K562 (cell line): ENCODE data around the gene ARL2. TPM values are rescaled to one million over a fixed set of nuclear protein-coding genes. Genes with fewer than 3 reads are reported as not detected.

ENCODE experiments used
- ATAC-seq: fragments of 200-7000 bp; cut with Tn5 transposase; 3 replicates; pipeline ENCODE4 v1.9.1; 2020; ENCODE audit warnings: moderate library complexity
- BruUV-seq: library from RNA; stranded (reverse); fragments of 400-500 nt; replicated peaks from 2 replicates; lab custom pipeline; 2021; lab: Mats Ljungman, UMichigan
- CTCF ChIA-PET: fragments of 300-600 bp; formaldehyde crosslinking; extraction: SDS; loops from one replicate; lab custom pipeline; 2021; ENCODE audit warnings: low intra/inter-chr PET ratio; lab: Yijun Ruan, JAX
- POLR2A ChIA-PET: fragments of 300-600, 350-650 bp; sonication (Branson Sonifier 250); formaldehyde crosslinking; extraction: SDS; loops from one replicate; lab custom pipeline; 2021; ENCODE audit warnings: antibody characterized with exemption, inconsistent platforms; lab: Yijun Ruan, JAX
- DNase-seq, 4 experiments: peaks; one replicate each; pipeline versions ENCODE4 v3.0.0 to v3.0.0-alpha.2; 2011 to 2018; ENCODE audit warnings: low spot score in 3 of 4, mixed read lengths in 3 of 4; ENCODE audit errors: extremely low read depth in 1 of 4
- FAIRE-seq: peaks from 2 replicates; lab custom pipeline; 2011; peaks lifted over from hg19 to GRCh38; lab: Jason Lieb, UNC
- H2AFZ ChIP-seq: 2 replicates; pipeline ENCODE4 v1.6.0; 2011; ENCODE audit warnings: low read depth, low read length, control low read depth, inconsistent platforms
- H3K27ac ChIP-seq: fragments of 200-600 bp; 3 replicates; pipeline ENCODE4 v1.8.0; 2011; ENCODE audit warnings: low read depth, mild to moderate bottlenecking, control low read depth, inconsistent platforms, low read length, moderate library complexity, mixed read lengths; ENCODE audit errors: extremely low read depth
- H3K27me3 ChIP-seq, 2 experiments: fragments of 300-600 bp in 1 of 2; 2 replicates in 1 of 2; 3 replicates in 1 of 2; pipeline versions ENCODE4 v1.6.0 to v1.8.0; 2011; ENCODE audit warnings: inconsistent platforms in 2 of 2, low read length in 2 of 2, mild to moderate bottlenecking in 1 of 2, mixed read lengths in 1 of 2, moderate library complexity in 1 of 2; ENCODE audit not compliant: control insufficient read depth in 2 of 2, insufficient read depth in 2 of 2
- H3K36me3 ChIP-seq: fragments of 300-600 bp; 3 replicates; pipeline ENCODE4 v1.8.0; 2011; ENCODE audit warnings: mild to moderate bottlenecking, low read length, inconsistent platforms; ENCODE audit not compliant: control insufficient read depth, insufficient read depth
- H3K4me1 ChIP-seq, 2 experiments: fragments of 200-600 bp in 1 of 2; replicated peaks in 1 of 2; 2 replicates in 1 of 2; 3 replicates in 1 of 2; pipeline versions ENCODE4 v1.5.1 to v1.8.0; 2011; ENCODE audit warnings: inconsistent platforms in 2 of 2, low read length in 2 of 2, mild to moderate bottlenecking in 1 of 2, mixed read lengths in 1 of 2, moderate library complexity in 1 of 2; ENCODE audit not compliant: control insufficient read depth in 2 of 2, insufficient read depth in 2 of 2
- H3K4me2 ChIP-seq: 2 replicates; pipeline ENCODE4 v1.6.1; 2011; ENCODE audit warnings: low read length, control low read depth, inconsistent platforms, mixed read lengths; ENCODE audit not compliant: insufficient read depth
- H3K4me3 ChIP-seq: fragments of 200-600 bp; sonication (generic), shearing (Covaris generic); 2 replicates; pipeline ENCODE4 v1.5.1; 2016; ENCODE audit warnings: control low read depth, inconsistent platforms
- H3K79me2 ChIP-seq: fragments of 200-600 bp; 3 replicates; pipeline ENCODE4 v1.8.0; 2011; ENCODE audit warnings: low read length, inconsistent platforms; ENCODE audit not compliant: control insufficient read depth, insufficient read depth
- H3K9ac ChIP-seq, 2 experiments: 2 replicates each; pipeline versions ENCODE4 v1.6.0 to v1.6.1; 2011; ENCODE audit warnings: low read depth in 2 of 2, low read length in 2 of 2, control low read depth in 1 of 2, inconsistent platforms in 1 of 2, mild to moderate bottlenecking in 1 of 2, mixed read lengths in 1 of 2; ENCODE audit not compliant: insufficient read depth in 1 of 2
- H3K9me1 ChIP-seq: one replicate; pipeline ENCODE4 v1.6.0; 2011; ENCODE audit warnings: inconsistent platforms, mild to moderate bottlenecking, low read length, moderate library complexity; ENCODE audit not compliant: control insufficient read depth, insufficient read depth
- H3K9me3 ChIP-seq: replicated peaks from 2 replicates; pipeline ENCODE4 v1.5.1; 2011; ENCODE audit warnings: low read depth, low read length, inconsistent platforms; ENCODE audit not compliant: control insufficient read depth, insufficient read depth
- H4K20me1 ChIP-seq: replicated peaks from 2 replicates; pipeline ENCODE4 v1.6.1; 2011; ENCODE audit warnings: low read length, inconsistent platforms, mixed read lengths; ENCODE audit not compliant: control insufficient read depth, insufficient read depth
- BCOR ChIP-seq: fragments of 450-650 bp; IDR thresholded peaks from 2 replicates; pipeline ENCODE4 v1.6.1; 2016
- CBX5 ChIP-seq: IDR thresholded peaks from 2 replicates; pipeline ENCODE4 v1.6.1; 2014; ENCODE audit warnings: low read depth, borderline replicate concordance
- CLOCK ChIP-seq: fragments of 250-450 bp; sonication (Bioruptor Pico); IDR thresholded peaks from 2 replicates; pipeline ENCODE4 v1.4.0; 2020; ENCODE audit warnings: mild to moderate bottlenecking, moderate library complexity, borderline replicate concordance
- HLTF ChIP-seq: fragments of 450-650 bp; IDR thresholded peaks from 2 replicates; pipeline ENCODE4 v1.6.1; 2016
- MAFK ChIP-seq: IDR thresholded peaks from 2 replicates; pipeline ENCODE4 v1.6.1; 2011; ENCODE audit warnings: low read length, improper control_type of control experiment
- RNF219 ChIP-seq: fragments of 250-450 bp; sonication (Bioruptor Pico); IDR thresholded peaks from 2 replicates; pipeline ENCODE4 v1.5.0; 2022; ENCODE audit warnings: mild to moderate bottlenecking
- SAP30 ChIP-seq: fragments of 200-600 bp; sonication (generic); IDR thresholded peaks from 2 replicates; pipeline ENCODE4 v1.6.1; 2012; ENCODE audit warnings: borderline replicate concordance, low read depth, mild to moderate bottlenecking, moderate library complexity, low read length, control low read depth, inconsistent platforms; ENCODE audit not compliant: insufficient read depth, poor library complexity, severe bottlenecking
- TCF7 ChIP-seq: sonication (generic); IDR thresholded peaks from 2 replicates; pipeline ENCODE4 v1.6.1; 2016; ENCODE audit warnings: antibody characterized with exemption, borderline replicate concordance
- ZNF134 ChIP-seq: fragments of 250-450 bp; sonication (Bioruptor Pico); conservative IDR thresholded peaks from 2 replicates; pipeline ENCODE4 v1.4.0; 2020
- ZNF24 ChIP-seq: fragments of 450-650 bp; IDR thresholded peaks from 2 replicates; pipeline ENCODE4 v1.6.1; 2016
- ZNF384 ChIP-seq: IDR thresholded peaks from 2 replicates; pipeline ENCODE4 v1.6.1; 2012; ENCODE audit warnings: low read depth, low read length, improper control_type of control experiment
- ZNF589 ChIP-seq: fragments of 200-800 bp; sonication (Bioruptor generic); IDR thresholded peaks from 2 replicates; pipeline ENCODE4 v1.6.1; 2016; ENCODE audit warnings: low read depth, missing genetic modification characterization, missing compliant biosample characterization
- ZNF644 ChIP-seq: fragments of 200-800 bp; sonication (Bioruptor generic); IDR thresholded peaks from 2 replicates; pipeline ENCODE4 v1.6.1; 2016; ENCODE audit warnings: low read depth, missing genetic modification characterization, missing compliant biosample characterization
- ZNF764 ChIP-seq: fragments of 250-450 bp; sonication (Bioruptor Pico); IDR thresholded peaks from 2 replicates; pipeline ENCODE4 v1.4.0; 2020; ENCODE audit warnings: low read depth, mild to moderate bottlenecking, moderate library complexity
- WGBS: fragments of 100-300 bp; shearing (Covaris generic); methylation state at CpG from one replicate; pipeline ENCODE4 v1.1.6; 2016; ENCODE audit warnings: low coverage, mixed read lengths; ENCODE audit not compliant: insufficient coverage; ENCODE audit errors: missing lambda C conversion rate; 5-methylcytosine and 5-hydroxymethylcytosine counted together
- in situ Hi-C: fragments of 300-500 bp; cut with MboI; formaldehyde crosslinking; loops from 4 replicates; pipeline ENCODE4 v1.15.0; 2018; ENCODE audit warnings: inconsistent platforms, mixed read lengths
- intact Hi-C: fragments of 100-400 bp; cut with micrococcal nuclease; formaldehyde crosslinking; loops from 2 replicates; pipeline ENCODE4 v1.14.2; 2022
- polyA plus RNA-seq, 8 experiments: library from polyadenylated mRNA; depleted of rRNA in 4 of 8; stranded (reverse) in 5 of 8; unstranded in 3 of 8; fragments of >200 nt; fragmentation: Nextera tagmentation in 2 of 8; fragmentation: Illumina TruSeq in 1 of 8; extraction: Ambion mirVana in 2 of 8; extraction: Trizol in 1 of 8; gene quantifications; 2 replicates each; pipeline versions ENCODE4 v1.2.1 to v1.2.3, GENCODE V29; 2011 to 2014; ENCODE audit warnings: inconsistent platforms in 1 of 8, missing spikeins in 1 of 8
- total RNA-seq, 7 experiments: library from RNA; depleted of rRNA in 6 of 7; stranded (reverse); fragments of >200 nt in 6 of 7; fragmentation: Illumina TruSeq in 2 of 7; extraction: Trizol in 2 of 7; gene quantifications; 2 replicates each; pipeline versions ENCODE4 v1.2.1 to v1.2.3, GENCODE V29; 2011 to 2021; ENCODE audit warnings: low replicate concordance in 1 of 7
- TF ChIP-seq, protein P1 (sequence below): fragments of 250-450 bp; sonication (Bioruptor Pico); IDR thresholded peaks from 2 replicates; pipeline ENCODE4 v1.8.0; 2021; ENCODE audit warnings: borderline replicate concordance, mild to moderate bottlenecking, moderate library complexity; ENCODE audit not compliant: poor library complexity, severe bottlenecking
- TF ChIP-seq, protein P2 (sequence below): sonication (generic); formaldehyde crosslinking; IDR thresholded peaks from 2 replicates; pipeline ENCODE4 v1.8.0; 2022; ENCODE audit warnings: mild to moderate bottlenecking, missing genetic modification reagents

Gene ARL2
- total and polyA plus RNA-seq, 9 of the 15 experiments (the other 6 are each of a cell fraction or from before 2014, with no cell fraction given), result 5.7 to 154 (median 92.2) TPM

GRCh38 chr11:65060913-65061408 lies 47.0 kb downstream of the ARL2 start:
- BruUV-seq, result no TSS peak
- FAIRE-seq, result no peak
- Histone ChIP-seq H3K4me3 (no peak overlapping the region), H3K27ac (0 out of 3 replicates have a peak overlapping the region, but pooled peaks have one; percentile 2), H4K20me1 (no peaks in the 10 kb centered on the region), H3K36me3 (no peaks in the 10 kb centered on the region), H3K27me3 (no peaks in the 10 kb centered on the region), H2AFZ (peak overlapping the region; percentile 88), H3K9me1 (no peaks in the 10 kb centered on the region), H3K79me2 (no peaks in the 10 kb centered on the region), H3K9ac (peak overlapping the region in 1 of 2 experiments; percentile 66; a peak in 1 of 4 replicates), H3K9me3 (no peaks in the 10 kb centered on the region), H3K4me1 (peaks cover 16 to 26% of the 10 kb centered on the region in 2 experiments), H3K4me2 (peak overlapping the region; percentile 40; the same call in 1 of the 2 replicates)
- POLR2A ChIA-PET, result no interaction called here
- intact Hi-C loops, result loop anchor here (5.0 kb wide), 1 partner anchor 49 kb away; the partner anchor contains the start of gene ARL2
- peak in 2 of 4 experiments; percentile 64 for DNase-seq
- WGBS, result 40% methylated on average over 9 of the region's 9 CpGs
- ATAC-seq, result peak; percentile 87
- in situ Hi-C loops, result no loop called here
- CTCF ChIA-PET, result interaction anchor here (0.7 kb wide), 1 partner anchor 273 kb away, joined by 3 read pairs; no protein-coding TSS in a partner anchor
- TF ChIP-seq SAP30 (no peak), ZNF764 (CRISPR knock-in tag) (no peak), ZNF589 (CRISPR knock-in tag) (no peak), HLTF (no peak), BCOR (no peak), RNF219 (no peak), ZNF24 (no peak), ZNF644 (no peak), CLOCK (CRISPR knock-in tag) (no peak), MAFK (no peak), ZNF134 (CRISPR knock-in tag) (no peak), ZNF384 (no peak), TCF7 (no peak), CBX5 (no peak)
- TF ChIP-seq, protein P1, sequence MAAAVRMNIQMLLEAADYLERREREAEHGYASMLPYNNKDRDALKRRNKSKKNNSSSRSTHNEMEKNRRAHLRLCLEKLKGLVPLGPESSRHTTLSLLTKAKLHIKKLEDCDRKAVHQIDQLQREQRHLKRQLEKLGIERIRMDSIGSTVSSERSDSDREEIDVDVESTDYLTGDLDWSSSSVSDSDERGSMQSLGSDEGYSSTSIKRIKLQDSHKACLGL (CRISPR knock-in tag), result no peak
- TF ChIP-seq, protein P2, sequence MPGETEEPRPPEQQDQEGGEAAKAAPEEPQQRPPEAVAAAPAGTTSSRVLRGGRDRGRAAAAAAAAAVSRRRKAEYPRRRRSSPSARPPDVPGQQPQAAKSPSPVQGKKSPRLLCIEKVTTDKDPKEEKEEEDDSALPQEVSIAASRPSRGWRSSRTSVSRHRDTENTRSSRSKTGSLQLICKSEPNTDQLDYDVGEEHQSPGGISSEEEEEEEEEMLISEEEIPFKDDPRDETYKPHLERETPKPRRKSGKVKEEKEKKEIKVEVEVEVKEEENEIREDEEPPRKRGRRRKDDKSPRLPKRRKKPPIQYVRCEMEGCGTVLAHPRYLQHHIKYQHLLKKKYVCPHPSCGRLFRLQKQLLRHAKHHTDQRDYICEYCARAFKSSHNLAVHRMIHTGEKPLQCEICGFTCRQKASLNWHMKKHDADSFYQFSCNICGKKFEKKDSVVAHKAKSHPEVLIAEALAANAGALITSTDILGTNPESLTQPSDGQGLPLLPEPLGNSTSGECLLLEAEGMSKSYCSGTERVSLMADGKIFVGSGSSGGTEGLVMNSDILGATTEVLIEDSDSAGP (CRISPR knock-in tag), result no peak
